ENCODE results near the gene HIVEP1. TPM values are rescaled to one million over a fixed set of nuclear protein-coding genes. Genes with fewer than 3 reads are reported as not detected.

HIVEP1 gene
- total RNA-seq, 2 donors from 2014 or later: 33.6 to 35.1 TPM

- Histone ChIP-seq H3K4me3 (ENCODE audit: low read length) (no peak overlapping the region), H3K36me3 (ENCODE audit: control insufficient read depth, insufficient read depth, low read length) (no peaks in the 10 kb centered on the region), H3K9ac (ENCODE audit: extremely low read depth, low read length, poor library complexity, severe bottlenecking) (no peak overlapping the region), H3K27me3 (ENCODE audit: control insufficient read depth, insufficient read depth, low read length, poor library complexity, severe bottlenecking) (no peaks in the 10 kb centered on the region), H3K27ac (ENCODE audit: low read depth, low read length) (no peak overlapping the region), H3K4me1 (ENCODE audit: control insufficient read depth, insufficient read depth, low read length) (no peaks in the 10 kb centered on the region), H3K9me3 (ENCODE audit: control insufficient read depth, low read length) (no peaks in the 10 kb centered on the region)
- no peak for TF ChIP-seq CTCF (conservative IDR thresholded peaks at IDR 0.05)
- Mint-ChIP-seq H3K27me3 (ENCODE audit: insufficient read depth) (no peaks in the 10 kb centered on the region), H3K36me3 (ENCODE audit: low read depth) (peaks cover 3% of the 10 kb centered on the region), H3K27ac (no peak overlapping the region), H3K4me3 (no peak overlapping the region), H3K4me1 (peaks cover 11% of the 10 kb centered on the region), H3K9me3 (no peaks in the 10 kb centered on the region)
- DNase-seq: no peak
- WGBS, 2 experiments (ENCODE audit: insufficient coverage in 1 of 2, insufficient read length in 1 of 2): 95 to 97% methylated on average over 4 to 5 of the region's 5 CpGs
These were observed 65.9 kb downstream of the HIVEP1 start for GRCh38 chr6:12078014-12078413.

GRCh38 chr6:12081771-12082170 lies 69.7 kb downstream of the HIVEP1 start:
- Histone ChIP-seq H3K27ac (ENCODE audit: low read depth, low read length) (no peak overlapping the region), H3K9me3 (ENCODE audit: control insufficient read depth, low read length) (no peaks in the 10 kb centered on the region), H3K9ac (ENCODE audit: extremely low read depth, low read length, poor library complexity, severe bottlenecking) (no peak overlapping the region), H3K36me3 (ENCODE audit: control insufficient read depth, insufficient read depth, low read length) (no peaks in the 10 kb centered on the region), H3K4me3 (ENCODE audit: low read length) (no peak overlapping the region), H3K4me1 (ENCODE audit: control insufficient read depth, insufficient read depth, low read length) (no peaks in the 10 kb centered on the region), H3K27me3 (ENCODE audit: control insufficient read depth, insufficient read depth, low read length, poor library complexity, severe bottlenecking) (no peaks in the 10 kb centered on the region)
- Mint-ChIP-seq H3K4me3 (no peak overlapping the region), H3K9me3 (no peaks in the 10 kb centered on the region), H3K27ac (no peak overlapping the region), H3K36me3 (ENCODE audit: low read depth) (peaks cover 3% of the 10 kb centered on the region), H3K4me1 (peaks cover 14% of the 10 kb centered on the region), H3K27me3 (ENCODE audit: insufficient read depth) (no peaks in the 10 kb centered on the region)
- WGBS, 2 experiments (ENCODE audit: insufficient coverage in 1 of 2, insufficient read length in 1 of 2): 69% methylated on average over 2 of the region's 2 CpGs
- no peak for DNase-seq
- TF ChIP-seq CTCF (conservative IDR thresholded peaks at IDR 0.05): no peak

- no peak for DNase-seq
- Histone ChIP-seq H3K36me3 (ENCODE audit: control insufficient read depth, insufficient read depth, low read length) (no peaks in the 10 kb centered on the region), H3K4me1 (ENCODE audit: control insufficient read depth, insufficient read depth, low read length) (no peaks in the 10 kb centered on the region), H3K27ac (ENCODE audit: low read depth, low read length) (no peak overlapping the region), H3K9me3 (ENCODE audit: control insufficient read depth, low read length) (no peaks in the 10 kb centered on the region), H3K9ac (ENCODE audit: extremely low read depth, low read length, poor library complexity, severe bottlenecking) (no peak overlapping the region), H3K4me3 (ENCODE audit: low read length) (no peak overlapping the region), H3K27me3 (ENCODE audit: control insufficient read depth, insufficient read depth, low read length, poor library complexity, severe bottlenecking) (no peaks in the 10 kb centered on the region)
- Mint-ChIP-seq H3K4me3 (no peak overlapping the region), H3K27ac (no peak overlapping the region), H3K9me3 (no peaks in the 10 kb centered on the region), H3K27me3 (ENCODE audit: insufficient read depth) (no peaks in the 10 kb centered on the region), H3K4me1 (peaks cover 14% of the 10 kb centered on the region), H3K36me3 (ENCODE audit: low read depth) (peaks cover 3% of the 10 kb centered on the region)
- no peak for TF ChIP-seq CTCF (conservative IDR thresholded peaks at IDR 0.05)
- WGBS, 2 experiments (ENCODE audit: insufficient coverage in 1 of 2, insufficient read length in 1 of 2): 94 to 100% methylated on average over 3 of the region's 3 CpGs
These were observed 70.3 kb downstream of the HIVEP1 start for GRCh38 chr6:12082368-12082767.

Measured in endodermal cell (in vitro differentiated cells).